ENCODE results near the gene SPESP1.

GRCh38 chr15:68896178-68896577, 34.1 kb upstream of the SPESP1 start:
- no peak for TF ChIP-seq CTCF (optimal IDR thresholded peaks at IDR 0.05 in 1 of 3, IDR thresholded peaks at IDR 0.05 in 1 of 3, conservative IDR thresholded peaks at IDR 0.05 in 1 of 3; ENCODE audit: extremely low read depth in 1 of 3, insufficient read depth in 2 of 3, low read length in 3 of 3)
- no peak for TF ChIP-seq EZH2 (IDR thresholded peaks at IDR 0.05; ENCODE audit: low read length)

Data from keratinocyte (primary cell).